HG02623 (cell line): ENCODE results near the gene NPAS3.
"Not testable (repeated sequence)": the region's sequence is repeated elsewhere in the genome, so short reads cannot be mapped to it uniquely, and the experiment has no call there.

Experiments used
- ATAC-seq: cut with Tn5 transposase; IDR thresholded peaks from one replicate; pipeline ENCODE4 v1.9.1; 2021; ENCODE audit warnings: moderate library complexity; ENCODE audit not compliant: unreplicated experiment

NPAS3 gene

DNA sequence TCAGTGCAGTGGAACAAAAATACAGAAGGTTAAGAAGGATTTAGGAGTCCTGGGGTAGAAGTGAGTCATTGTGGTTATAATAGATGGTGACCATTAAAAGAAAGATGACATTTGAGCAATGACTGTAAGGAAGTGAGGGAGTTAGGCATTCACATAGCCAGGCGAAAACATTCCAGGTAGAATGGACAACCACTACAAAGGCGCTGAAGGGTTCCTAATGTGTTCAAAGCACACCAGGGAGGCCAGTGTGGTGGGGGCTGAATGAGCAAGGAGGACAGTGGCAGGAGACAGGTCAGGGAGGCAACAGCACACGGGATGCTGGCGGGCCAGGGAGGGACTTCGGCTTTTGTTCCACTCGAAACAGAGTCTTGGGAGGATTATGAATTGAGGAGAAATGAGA, 129.9 kb downstream of the NPAS3 start:
- no peak for ATAC-seq

- no peak for ATAC-seq
These were observed 131.8 kb downstream of the NPAS3 start for GRCh38 chr14:33070475-33070874.

DNA sequence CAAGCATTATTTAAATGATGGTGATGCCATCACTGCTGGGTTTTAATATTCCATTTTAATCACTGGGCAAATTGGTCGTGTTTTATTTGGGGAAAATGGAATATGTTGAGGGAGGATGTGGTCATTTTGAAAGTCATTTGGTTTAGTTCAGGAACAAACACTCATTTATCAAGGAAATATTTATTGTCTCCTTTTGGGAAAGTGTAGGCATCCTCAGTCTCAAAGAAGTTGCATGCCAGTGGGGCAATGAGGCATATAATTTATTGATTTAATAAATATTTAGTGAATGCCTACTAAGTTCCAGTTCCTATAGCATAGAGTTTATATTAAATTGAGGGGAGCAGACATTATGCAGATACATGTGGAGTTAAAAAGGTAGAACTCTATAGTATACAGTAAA, 134.3 kb downstream of the NPAS3 start:
- no peak for ATAC-seq

GRCh38 chr14:33081259-33081658, 142.6 kb downstream of the NPAS3 start:
- ATAC-seq, result no peak

GRCh38 chr14:33085799-33086198, 147.1 kb downstream of the NPAS3 start:
- ATAC-seq, result no peak

- ATAC-seq, result not testable (repeated sequence)
These were observed 149.6 kb downstream of the NPAS3 start for GRCh38 chr14:33088274-33088673.

- ATAC-seq, result no peak
These were observed 159.3 kb downstream of the NPAS3 start for GRCh38 chr14:33098016-33098415.

- ATAC-seq, result no peak
These were observed 164.8 kb downstream of the NPAS3 start for GRCh38 chr14:33103489-33103888.

DNA sequence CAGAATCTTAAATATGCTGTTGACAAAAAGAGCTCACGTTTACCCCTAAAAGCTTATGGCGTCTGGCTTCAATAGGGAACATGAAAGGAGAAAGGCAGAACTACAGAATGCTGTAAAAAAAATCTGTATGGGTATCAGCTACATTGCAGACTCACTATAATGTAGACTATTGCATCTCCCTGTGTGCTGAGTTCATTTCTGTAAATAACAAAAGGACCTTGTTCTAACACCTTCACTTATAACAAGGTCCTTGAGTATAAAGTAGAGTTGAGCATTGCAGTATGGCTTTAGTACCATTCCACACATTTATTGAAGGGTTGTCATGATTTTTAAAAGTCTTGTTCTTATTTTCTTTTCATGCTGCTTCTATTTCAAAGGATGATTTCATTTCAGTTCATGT, 165.3 kb downstream of the NPAS3 start:
- ATAC-seq, result no peak

- no peak for ATAC-seq
These were observed 172.2 kb downstream of the NPAS3 start for GRCh38 chr14:33110737-33111443.

DNA sequence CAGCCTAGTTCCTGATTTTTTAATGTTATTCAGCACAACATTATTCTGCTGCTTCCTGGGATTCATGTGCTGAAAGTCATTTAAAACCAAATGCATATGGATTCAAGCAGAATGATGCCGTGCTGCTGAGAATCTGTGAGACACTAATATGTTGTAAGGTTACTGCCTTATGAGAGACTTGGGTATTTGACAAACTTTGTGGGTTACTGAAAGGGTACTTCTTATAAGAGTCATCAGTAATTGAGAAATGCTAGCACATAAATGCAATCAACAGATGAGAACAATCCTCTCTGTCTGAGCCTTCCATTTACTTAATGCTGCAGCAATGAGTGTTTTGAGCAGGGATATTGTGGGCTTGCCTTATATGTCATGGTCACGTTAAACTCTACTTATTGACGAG, 175.7 kb downstream of the NPAS3 start:
- ATAC-seq, result no peak

DNA sequence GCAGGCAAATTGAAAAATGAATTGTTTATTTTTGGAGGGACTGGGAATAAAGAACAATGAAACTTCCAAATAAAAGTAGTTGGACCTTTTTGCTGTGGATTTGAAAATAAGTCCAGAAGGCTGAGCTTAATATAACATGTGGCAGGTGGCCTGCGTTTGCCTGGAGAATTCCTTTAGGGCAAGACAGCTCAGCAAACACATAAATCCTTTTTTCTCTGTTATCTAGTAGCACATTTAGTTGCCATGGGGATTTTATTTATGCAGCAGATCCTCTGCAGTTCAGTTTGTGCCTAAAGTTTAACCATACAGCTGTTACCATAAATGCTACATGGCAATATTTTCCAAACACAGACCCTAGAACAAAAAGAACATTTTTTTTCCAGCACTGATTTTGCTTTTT, 180.0 kb downstream of the NPAS3 start:
- no peak for ATAC-seq

GRCh38 chr14:33120341-33120740, 181.7 kb downstream of the NPAS3 start:
- ATAC-seq, result no peak

DNA sequence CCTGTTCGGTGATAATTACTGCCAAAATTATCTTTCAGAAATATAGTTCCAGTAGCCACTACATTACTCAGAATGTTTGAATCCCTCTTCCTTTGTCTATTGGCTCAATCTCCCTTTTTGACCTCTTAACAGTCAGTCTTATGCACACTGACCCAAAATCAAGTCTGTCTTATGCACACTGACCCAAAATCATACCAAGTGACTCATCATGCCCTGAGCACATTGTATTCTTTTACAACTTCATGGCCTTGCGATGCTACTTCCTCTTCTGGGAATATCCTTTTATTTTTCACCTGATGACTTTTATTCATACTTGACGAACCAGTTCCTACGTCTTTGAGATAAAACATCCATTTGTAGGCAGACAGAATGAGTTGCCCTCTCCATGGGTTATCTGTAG, 182.3 kb downstream of the NPAS3 start:
- ATAC-seq, result no peak

DNA sequence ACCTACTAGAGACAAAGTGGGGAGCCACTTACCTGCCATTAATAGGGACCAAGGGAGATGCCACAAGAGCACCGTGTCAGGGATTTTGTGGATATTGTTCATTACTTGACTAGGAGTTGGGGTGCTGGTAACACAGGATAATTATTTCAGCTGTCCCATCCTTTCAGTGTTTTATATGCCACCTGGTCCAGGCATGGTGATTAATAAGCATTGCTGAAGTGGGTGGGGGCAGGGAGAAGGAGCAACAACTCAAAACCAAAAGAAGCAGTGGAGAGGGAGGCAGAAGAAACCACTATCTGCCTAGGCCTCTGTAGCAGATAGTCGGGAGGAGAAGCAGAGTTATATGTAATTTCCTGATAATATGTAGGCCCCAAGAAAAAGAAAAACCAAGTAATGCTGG, 184.6 kb downstream of the NPAS3 start:
- no peak for ATAC-seq

GRCh38 chr14:33126433-33126832, 187.8 kb downstream of the NPAS3 start:
- no peak for ATAC-seq

- ATAC-seq, result no peak
These were observed 188.9 kb downstream of the NPAS3 start for GRCh38 chr14:33127531-33127930.

- ATAC-seq, result no peak
These were observed 193.1 kb downstream of the NPAS3 start for GRCh38 chr14:33131801-33132200.

DNA sequence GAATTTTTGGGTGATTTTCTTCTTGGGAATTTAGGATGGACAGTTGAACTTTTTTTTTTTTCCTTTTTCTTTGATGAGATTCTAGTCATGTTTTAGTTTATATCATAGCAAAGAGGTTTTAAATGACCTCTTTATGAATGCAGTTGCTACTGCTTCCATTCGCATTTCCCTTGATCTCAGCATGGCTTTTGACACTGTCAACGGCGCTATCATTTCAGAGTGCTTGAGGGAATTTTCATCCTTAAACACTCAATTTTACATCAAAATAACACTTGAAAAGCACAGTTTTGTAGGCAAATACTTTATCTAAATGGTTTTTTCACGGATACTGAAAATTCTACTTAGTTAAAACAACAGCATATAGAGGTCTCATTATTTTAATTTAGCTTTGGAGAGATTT, 195.5 kb downstream of the NPAS3 start:
- ATAC-seq, result no peak

GRCh38 chr14:33134975-33135374, 196.3 kb downstream of the NPAS3 start:
- no peak for ATAC-seq

DNA sequence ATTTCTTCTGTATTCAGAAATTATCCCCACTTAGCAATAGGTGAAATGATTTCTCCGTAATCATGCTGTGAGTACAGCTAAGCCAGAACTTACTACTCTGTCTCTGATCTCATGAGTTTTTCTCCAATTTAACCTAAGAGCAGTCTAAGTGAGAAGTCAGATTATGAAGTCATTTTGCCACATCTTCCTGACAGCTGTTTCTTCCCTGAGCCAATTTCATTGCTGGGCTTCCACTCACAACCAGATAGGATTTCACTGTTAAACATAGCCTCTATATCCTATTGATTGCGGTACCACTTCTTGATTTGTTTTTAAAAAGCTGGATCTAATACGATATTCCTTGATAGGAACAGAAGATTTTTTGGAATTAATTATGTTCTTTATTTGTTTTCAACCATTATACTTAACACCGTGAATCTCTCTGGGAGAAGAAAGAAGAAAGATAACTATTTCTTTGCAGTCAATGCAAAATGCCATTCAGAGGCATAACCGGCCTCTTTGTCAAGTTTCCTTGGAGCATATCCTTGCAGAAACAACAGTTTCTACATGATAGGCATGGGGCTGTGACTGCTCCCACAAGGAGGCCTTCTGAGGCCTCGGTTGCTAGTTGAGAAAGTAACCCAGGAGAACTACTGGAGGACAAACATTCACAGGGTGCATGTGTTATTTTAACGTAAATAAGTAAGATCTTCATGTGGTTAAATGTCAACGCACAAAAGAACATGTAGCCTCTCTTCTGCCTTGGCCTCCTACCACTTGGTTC, 212.2 kb downstream of the NPAS3 start:
- no peak for ATAC-seq

- ATAC-seq, result no peak
These were observed 224.4 kb downstream of the NPAS3 start for GRCh38 chr14:33163109-33163508.

GRCh38 chr14:33163600-33163999, 224.9 kb downstream of the NPAS3 start:
- no peak for ATAC-seq
